Epithelial cell of esophagus (primary cell): ENCODE results near the gene MEGF11.
A peak's percentile ranks its signal among the peaks of the same experiment; 100 is the strongest.

ENCODE experiments used
- DNase-seq: peaks from one replicate; pipeline ENCODE4 v3.0.0; 2010; ENCODE audit warnings: low read depth
- H3K4me3 ChIP-seq: 2 replicates; pipeline ENCODE4 v1.5.1; 2011; ENCODE audit warnings: mild to moderate bottlenecking, low read length, control low read depth
- TF ChIP-seq, protein P1 (sequence below): IDR thresholded peaks from 2 replicates; pipeline ENCODE4 v1.5.1; 2011; ENCODE audit warnings: low read depth, mild to moderate bottlenecking, low read length, control low read depth, inconsistent platforms; ENCODE audit not compliant: insufficient read depth; ENCODE audit errors: missing control alignments

Gene MEGF11

DNA sequence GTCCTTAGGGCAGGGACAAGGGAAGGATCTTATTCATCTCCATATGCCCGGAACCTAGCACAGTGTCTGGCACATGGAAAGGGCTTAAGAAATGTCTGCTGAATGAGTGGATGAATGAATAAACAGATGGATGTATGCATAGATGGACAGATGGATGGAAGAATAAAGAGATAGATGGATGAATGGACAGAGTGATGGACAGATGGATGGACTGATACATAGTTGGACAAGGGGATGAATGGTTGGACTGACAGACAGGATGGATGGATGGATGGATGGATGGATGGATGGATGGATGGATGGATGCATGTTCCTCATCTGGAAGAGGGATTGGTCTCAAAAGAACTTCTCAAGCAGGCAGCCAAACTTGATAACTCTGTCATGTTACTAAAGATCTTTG lies 177.6 kb downstream of the MEGF11 start:
- TF ChIP-seq, protein P1, sequence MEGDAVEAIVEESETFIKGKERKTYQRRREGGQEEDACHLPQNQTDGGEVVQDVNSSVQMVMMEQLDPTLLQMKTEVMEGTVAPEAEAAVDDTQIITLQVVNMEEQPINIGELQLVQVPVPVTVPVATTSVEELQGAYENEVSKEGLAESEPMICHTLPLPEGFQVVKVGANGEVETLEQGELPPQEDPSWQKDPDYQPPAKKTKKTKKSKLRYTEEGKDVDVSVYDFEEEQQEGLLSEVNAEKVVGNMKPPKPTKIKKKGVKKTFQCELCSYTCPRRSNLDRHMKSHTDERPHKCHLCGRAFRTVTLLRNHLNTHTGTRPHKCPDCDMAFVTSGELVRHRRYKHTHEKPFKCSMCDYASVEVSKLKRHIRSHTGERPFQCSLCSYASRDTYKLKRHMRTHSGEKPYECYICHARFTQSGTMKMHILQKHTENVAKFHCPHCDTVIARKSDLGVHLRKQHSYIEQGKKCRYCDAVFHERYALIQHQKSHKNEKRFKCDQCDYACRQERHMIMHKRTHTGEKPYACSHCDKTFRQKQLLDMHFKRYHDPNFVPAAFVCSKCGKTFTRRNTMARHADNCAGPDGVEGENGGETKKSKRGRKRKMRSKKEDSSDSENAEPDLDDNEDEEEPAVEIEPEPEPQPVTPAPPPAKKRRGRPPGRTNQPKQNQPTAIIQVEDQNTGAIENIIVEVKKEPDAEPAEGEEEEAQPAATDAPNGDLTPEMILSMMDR = no peak
- no peak for DNase-seq
- no peak overlapping the region for H3K4me3 ChIP-seq

DNA sequence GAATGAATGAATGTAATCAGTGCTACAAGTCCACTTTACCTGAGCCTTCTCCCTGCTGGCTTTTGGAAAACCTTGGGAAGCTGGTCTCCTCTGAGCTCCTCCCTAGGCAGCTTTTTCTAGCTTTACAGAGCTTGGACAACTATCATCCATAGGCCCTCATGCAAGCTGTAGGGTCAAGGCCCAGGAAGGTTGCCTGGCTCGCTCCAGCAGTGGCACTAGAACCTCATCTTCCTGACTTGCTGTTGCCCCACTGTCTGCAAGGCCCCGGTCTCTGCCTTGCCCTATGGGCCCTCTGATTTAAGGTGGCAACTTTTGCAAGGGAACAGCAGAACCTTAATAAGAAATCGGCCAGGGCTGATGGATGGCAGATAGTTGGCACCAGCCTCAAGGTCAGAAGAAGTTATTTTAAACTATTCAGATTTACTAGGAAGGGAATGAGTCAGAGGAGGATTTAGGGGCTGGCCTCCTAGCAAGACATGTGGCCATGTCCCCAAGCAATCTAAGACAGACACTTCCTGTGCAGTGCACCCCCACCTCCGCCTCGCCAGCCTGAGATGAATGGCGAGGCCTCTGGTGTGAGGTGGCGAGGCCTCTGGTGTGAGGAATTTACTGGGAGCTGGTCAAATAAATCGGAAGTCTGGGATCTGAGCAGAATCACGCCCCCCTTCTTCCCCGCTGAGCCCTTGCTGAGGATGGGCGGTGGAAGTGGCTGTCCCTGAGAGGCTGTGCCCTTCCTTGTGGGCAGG lies 180.8 kb downstream of the MEGF11 start:
- no peak for DNase-seq
- H3K4me3 ChIP-seq = no peak overlapping the region
- TF ChIP-seq, protein P1 = no peak

DNA sequence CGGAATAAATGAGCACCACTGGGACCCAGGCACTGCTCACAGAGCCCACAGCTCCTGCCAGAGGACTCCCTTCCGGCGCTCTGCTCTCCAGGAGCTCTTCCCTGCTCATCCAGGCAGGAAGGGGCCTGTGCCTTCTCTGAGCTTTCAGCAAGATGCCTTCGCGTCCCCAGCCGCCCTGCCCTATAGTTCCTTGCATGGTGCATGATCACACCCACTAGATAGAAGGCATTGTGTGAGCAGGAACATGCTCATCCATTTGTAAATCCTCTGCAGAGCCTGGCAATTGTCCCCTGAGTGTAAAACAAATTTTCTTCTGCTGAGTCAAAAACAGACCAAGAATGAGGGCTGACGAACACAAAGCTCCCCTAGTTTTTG lies 181.6 kb downstream of the MEGF11 start:
- H3K4me3 ChIP-seq = no peak overlapping the region
- TF ChIP-seq, protein P1 = no peak
- DNase-seq = no peak

DNA sequence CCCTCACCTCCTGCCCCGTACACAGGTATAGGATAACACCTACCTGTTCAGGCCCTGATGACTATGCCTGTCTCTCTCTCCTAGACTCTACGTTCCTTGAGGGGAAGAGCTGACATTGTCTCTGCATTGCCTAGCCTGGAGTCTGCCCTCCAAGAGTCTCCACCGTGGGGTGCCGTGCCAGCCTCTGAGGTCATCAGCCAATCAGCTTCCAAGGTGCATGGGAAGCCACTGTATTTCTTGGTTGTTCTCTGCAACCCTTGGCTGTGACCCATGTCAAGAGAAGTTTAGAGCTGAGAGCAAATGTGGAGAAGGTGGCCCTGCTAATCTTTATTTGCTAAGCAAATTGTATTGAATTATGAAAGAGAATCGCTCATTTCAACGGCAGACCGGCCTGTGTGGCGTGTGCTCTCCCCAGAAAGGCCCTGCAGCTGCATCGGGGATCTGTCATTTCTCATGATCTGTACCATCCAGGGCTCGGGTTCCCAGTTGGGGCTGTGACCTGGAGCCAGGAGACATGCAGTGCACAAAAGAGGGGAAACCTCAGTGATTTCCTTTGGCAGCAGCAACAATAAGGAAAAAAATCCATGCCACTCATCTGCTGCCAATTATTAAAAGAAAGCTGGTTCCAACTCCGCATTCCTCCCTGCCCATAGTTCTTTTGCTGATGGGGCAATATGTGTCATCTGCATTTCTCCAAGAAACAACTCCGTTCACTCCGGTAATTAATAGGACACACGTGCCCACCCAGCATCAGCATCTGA lies 182.2 kb downstream of the MEGF11 start:
- TF ChIP-seq, protein P1 = no peak
- no peak for DNase-seq
- H3K4me3 ChIP-seq = no peak overlapping the region

DNA sequence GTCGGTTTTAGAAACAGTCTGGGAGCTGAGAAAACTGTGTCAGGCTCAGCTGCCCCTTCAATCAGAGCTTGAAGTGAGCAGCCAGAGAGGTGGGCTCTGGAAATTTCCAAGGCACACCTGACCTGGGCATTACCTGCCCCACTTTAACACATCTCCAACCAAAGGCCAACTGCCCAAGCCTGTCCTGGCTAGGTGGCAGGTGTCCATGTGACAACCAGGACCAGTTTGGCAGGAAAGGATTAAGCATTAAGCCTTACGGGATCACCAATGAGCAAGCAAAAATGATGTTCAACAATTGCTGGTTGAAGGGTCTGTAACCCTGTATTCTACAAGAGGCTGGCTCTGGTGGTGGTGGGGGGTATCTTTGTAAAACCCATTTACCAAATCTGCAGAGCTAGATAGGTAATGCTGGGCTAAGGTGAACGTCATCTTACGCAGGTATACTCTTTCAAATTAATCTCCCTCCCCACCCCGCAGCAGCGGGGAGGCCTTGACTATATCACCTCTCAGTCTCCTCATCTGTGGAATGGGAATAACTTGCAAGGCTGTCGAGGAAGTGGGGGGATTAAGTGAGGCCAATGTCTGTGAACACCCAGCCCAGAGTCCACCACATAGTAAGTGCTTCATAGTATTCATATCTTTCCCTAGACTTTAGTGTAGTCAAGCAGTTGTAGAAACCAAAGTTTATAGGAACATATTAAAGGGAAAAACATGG lies 183.2 kb downstream of the MEGF11 start:
- TF ChIP-seq, protein P1 = no peak
- no peak overlapping the region for H3K4me3 ChIP-seq
- peak; percentile 8 for DNase-seq

DNA sequence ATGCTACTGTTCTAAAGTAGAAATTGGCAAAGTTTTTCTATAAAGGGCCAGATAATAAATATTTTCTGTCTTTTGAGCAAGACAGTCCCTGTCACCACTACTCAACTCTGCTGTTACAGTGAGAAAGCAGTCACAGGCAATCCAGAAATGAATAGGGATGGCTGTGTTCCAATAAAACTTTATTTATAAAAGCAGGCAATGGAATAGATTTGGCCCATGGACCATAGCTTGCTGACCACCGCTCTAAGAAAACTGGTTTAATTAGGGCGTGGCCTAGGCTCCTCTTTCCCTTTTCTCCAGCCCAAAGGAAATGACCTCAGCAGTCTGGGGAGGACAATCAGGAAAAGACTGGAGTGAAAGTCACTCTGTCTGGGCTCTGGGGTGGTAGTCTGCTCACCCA lies 183.8 kb downstream of the MEGF11 start:
- no peak overlapping the region for H3K4me3 ChIP-seq
- no peak for DNase-seq
- TF ChIP-seq, protein P1 = no peak
